ENCODE results near the gene CENPO.

DNA sequence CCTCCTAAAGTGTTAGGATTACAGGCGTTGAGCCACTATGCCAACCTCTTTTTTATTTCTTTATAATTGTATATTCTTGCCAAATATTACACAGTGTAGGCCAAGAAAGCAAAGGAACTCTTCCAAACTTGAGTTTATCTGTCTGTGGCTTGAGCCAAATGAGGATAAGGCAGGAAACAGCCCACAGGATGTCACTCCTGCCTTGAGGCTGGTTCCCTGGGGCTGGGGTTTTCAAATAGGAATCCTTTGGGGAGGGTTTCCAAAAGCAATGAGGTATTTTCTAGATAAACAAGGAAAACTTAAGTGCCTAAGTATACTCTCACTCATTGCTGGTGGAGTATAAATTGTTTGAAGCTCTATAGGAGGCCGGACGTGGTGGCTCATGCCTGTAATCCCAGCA, 70.4 kb downstream of the CENPO start:
- TF ChIP-seq, protein P1, sequence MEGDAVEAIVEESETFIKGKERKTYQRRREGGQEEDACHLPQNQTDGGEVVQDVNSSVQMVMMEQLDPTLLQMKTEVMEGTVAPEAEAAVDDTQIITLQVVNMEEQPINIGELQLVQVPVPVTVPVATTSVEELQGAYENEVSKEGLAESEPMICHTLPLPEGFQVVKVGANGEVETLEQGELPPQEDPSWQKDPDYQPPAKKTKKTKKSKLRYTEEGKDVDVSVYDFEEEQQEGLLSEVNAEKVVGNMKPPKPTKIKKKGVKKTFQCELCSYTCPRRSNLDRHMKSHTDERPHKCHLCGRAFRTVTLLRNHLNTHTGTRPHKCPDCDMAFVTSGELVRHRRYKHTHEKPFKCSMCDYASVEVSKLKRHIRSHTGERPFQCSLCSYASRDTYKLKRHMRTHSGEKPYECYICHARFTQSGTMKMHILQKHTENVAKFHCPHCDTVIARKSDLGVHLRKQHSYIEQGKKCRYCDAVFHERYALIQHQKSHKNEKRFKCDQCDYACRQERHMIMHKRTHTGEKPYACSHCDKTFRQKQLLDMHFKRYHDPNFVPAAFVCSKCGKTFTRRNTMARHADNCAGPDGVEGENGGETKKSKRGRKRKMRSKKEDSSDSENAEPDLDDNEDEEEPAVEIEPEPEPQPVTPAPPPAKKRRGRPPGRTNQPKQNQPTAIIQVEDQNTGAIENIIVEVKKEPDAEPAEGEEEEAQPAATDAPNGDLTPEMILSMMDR (IDR thresholded peaks at IDR 0.05; ENCODE audit: low read depth, low read length), result no peak
- no peak for TF ChIP-seq EZH2phosphoT487 (IDR thresholded peaks at IDR 0.05; ENCODE audit: low read depth)

All from OCI-LY3 (cell line).